ENCODE results near the gene TAF10.

Gene TAF10

GRCh38 chr11:6569706-6570105 lies 42.3 kb downstream of the TAF10 start:
- Histone ChIP-seq H3K9me3 (ENCODE audit: control insufficient read depth in 2 of 2, low read length in 2 of 2) (no peaks in the 10 kb centered on the region), H3K27ac (ENCODE audit: low read depth in 2 of 2, low read length in 2 of 2) (no peak overlapping the region), H3K27me3 (ENCODE audit: control insufficient read depth in 2 of 2, insufficient read depth in 2 of 2, low read length in 2 of 2) (no peaks in the 10 kb centered on the region), H3K9ac (ENCODE audit: low read depth in 1 of 2, low read length in 2 of 2) (no peak overlapping the region), H3K4me3 (ENCODE audit: low read length in 2 of 2) (no peak overlapping the region), H3K4me1 (ENCODE audit: control insufficient read depth in 2 of 2, insufficient read depth in 2 of 2, low read length in 2 of 2) (no peaks in the 10 kb centered on the region), H3K36me3 (ENCODE audit: control insufficient read depth in 2 of 2, insufficient read depth in 2 of 2, low read length in 2 of 2) (no peaks in the 10 kb centered on the region)

- Histone ChIP-seq H3K9me3 (ENCODE audit: control insufficient read depth in 2 of 2, low read length in 2 of 2) (no peaks in the 10 kb centered on the region), H3K36me3 (ENCODE audit: control insufficient read depth in 2 of 2, insufficient read depth in 2 of 2, low read length in 2 of 2) (no peaks in the 10 kb centered on the region), H3K9ac (ENCODE audit: low read depth in 1 of 2, low read length in 2 of 2) (no peak overlapping the region), H3K4me3 (ENCODE audit: low read length in 2 of 2) (no peak overlapping the region), H3K27me3 (ENCODE audit: control insufficient read depth in 2 of 2, insufficient read depth in 2 of 2, low read length in 2 of 2) (no peaks in the 10 kb centered on the region), H3K4me1 (ENCODE audit: control insufficient read depth in 2 of 2, insufficient read depth in 2 of 2, low read length in 2 of 2) (no peaks in the 10 kb centered on the region), H3K27ac (ENCODE audit: low read depth in 2 of 2, low read length in 2 of 2) (no peak overlapping the region)
These were observed 43.7 kb downstream of the TAF10 start for GRCh38 chr11:6568191-6568918.

GRCh38 chr11:6567371-6567745 lies 44.7 kb downstream of the TAF10 start:
- Histone ChIP-seq H3K9ac (ENCODE audit: low read depth in 1 of 2, low read length in 2 of 2) (no peak overlapping the region), H3K4me1 (ENCODE audit: control insufficient read depth in 2 of 2, insufficient read depth in 2 of 2, low read length in 2 of 2) (no peaks in the 10 kb centered on the region), H3K27ac (ENCODE audit: low read depth in 2 of 2, low read length in 2 of 2) (no peak overlapping the region), H3K4me3 (ENCODE audit: low read length in 2 of 2) (no peak overlapping the region), H3K27me3 (ENCODE audit: control insufficient read depth in 2 of 2, insufficient read depth in 2 of 2, low read length in 2 of 2) (no peaks in the 10 kb centered on the region), H3K9me3 (ENCODE audit: control insufficient read depth in 2 of 2, low read length in 2 of 2) (no peaks in the 10 kb centered on the region), H3K36me3 (ENCODE audit: control insufficient read depth in 2 of 2, insufficient read depth in 2 of 2, low read length in 2 of 2) (no peaks in the 10 kb centered on the region)

GRCh38 chr11:6566704-6567370 lies 45.2 kb downstream of the TAF10 start:
- Histone ChIP-seq H3K4me1 (ENCODE audit: control insufficient read depth in 2 of 2, insufficient read depth in 2 of 2, low read length in 2 of 2) (no peaks in the 10 kb centered on the region), H3K4me3 (ENCODE audit: low read length in 2 of 2) (no peak overlapping the region), H3K9me3 (ENCODE audit: control insufficient read depth in 2 of 2, low read length in 2 of 2) (no peaks in the 10 kb centered on the region), H3K36me3 (ENCODE audit: control insufficient read depth in 2 of 2, insufficient read depth in 2 of 2, low read length in 2 of 2) (no peaks in the 10 kb centered on the region), H3K9ac (ENCODE audit: low read depth in 1 of 2, low read length in 2 of 2) (no peak overlapping the region), H3K27ac (ENCODE audit: low read depth in 2 of 2, low read length in 2 of 2) (no peak overlapping the region), H3K27me3 (ENCODE audit: control insufficient read depth in 2 of 2, insufficient read depth in 2 of 2, low read length in 2 of 2) (no peaks in the 10 kb centered on the region)

GRCh38 chr11:6565988-6566703 lies 45.9 kb downstream of the TAF10 start:
- Histone ChIP-seq H3K27ac (ENCODE audit: low read depth in 2 of 2, low read length in 2 of 2) (no peak overlapping the region), H3K9ac (ENCODE audit: low read depth in 1 of 2, low read length in 2 of 2) (no peak overlapping the region), H3K36me3 (ENCODE audit: control insufficient read depth in 2 of 2, insufficient read depth in 2 of 2, low read length in 2 of 2) (no peaks in the 10 kb centered on the region), H3K4me3 (ENCODE audit: low read length in 2 of 2) (no peak overlapping the region), H3K9me3 (ENCODE audit: control insufficient read depth in 2 of 2, low read length in 2 of 2) (no peaks in the 10 kb centered on the region), H3K4me1 (ENCODE audit: control insufficient read depth in 2 of 2, insufficient read depth in 2 of 2, low read length in 2 of 2) (no peaks in the 10 kb centered on the region), H3K27me3 (ENCODE audit: control insufficient read depth in 2 of 2, insufficient read depth in 2 of 2, low read length in 2 of 2) (no peaks in the 10 kb centered on the region)

- H3K4me1 ChIP-seq (ENCODE audit: control insufficient read depth in 2 of 2, insufficient read depth in 2 of 2, low read length in 2 of 2) = no peaks in the 10 kb centered on the region
- H3K9me3 ChIP-seq (ENCODE audit: control insufficient read depth in 2 of 2, low read length in 2 of 2) = no peaks in the 10 kb centered on the region
- no peak overlapping the region for H3K27ac ChIP-seq (ENCODE audit: low read depth in 2 of 2, low read length in 2 of 2)
- no peak overlapping the region for H3K9ac ChIP-seq (ENCODE audit: low read depth in 1 of 2, low read length in 2 of 2)
- H3K36me3 ChIP-seq (ENCODE audit: control insufficient read depth in 2 of 2, insufficient read depth in 2 of 2, low read length in 2 of 2) = no peaks in the 10 kb centered on the region
- no peak overlapping the region for H3K4me3 ChIP-seq (ENCODE audit: low read length in 2 of 2)
- H3K27me3 ChIP-seq (ENCODE audit: control insufficient read depth in 2 of 2, insufficient read depth in 2 of 2, low read length in 2 of 2) = no peaks in the 10 kb centered on the region
These were observed 46.7 kb downstream of the TAF10 start for GRCh38 chr11:6565325-6565724.

GRCh38 chr11:6563667-6564066 lies 48.3 kb downstream of the TAF10 start:
- Histone ChIP-seq H3K27ac (ENCODE audit: low read depth in 2 of 2, low read length in 2 of 2) (no peak overlapping the region), H3K36me3 (ENCODE audit: control insufficient read depth in 2 of 2, insufficient read depth in 2 of 2, low read length in 2 of 2) (no peaks in the 10 kb centered on the region), H3K9ac (ENCODE audit: low read depth in 1 of 2, low read length in 2 of 2) (no peak overlapping the region), H3K9me3 (ENCODE audit: control insufficient read depth in 2 of 2, low read length in 2 of 2) (no peaks in the 10 kb centered on the region), H3K4me1 (ENCODE audit: control insufficient read depth in 2 of 2, insufficient read depth in 2 of 2, low read length in 2 of 2) (no peaks in the 10 kb centered on the region), H3K4me3 (ENCODE audit: low read length in 2 of 2) (no peak overlapping the region), H3K27me3 (ENCODE audit: control insufficient read depth in 2 of 2, insufficient read depth in 2 of 2, low read length in 2 of 2) (no peaks in the 10 kb centered on the region)

GRCh38 chr11:6563121-6563619 lies 48.8 kb downstream of the TAF10 start:
- Histone ChIP-seq H3K36me3 (ENCODE audit: control insufficient read depth in 2 of 2, insufficient read depth in 2 of 2, low read length in 2 of 2) (no peaks in the 10 kb centered on the region), H3K4me1 (ENCODE audit: control insufficient read depth in 2 of 2, insufficient read depth in 2 of 2, low read length in 2 of 2) (no peaks in the 10 kb centered on the region), H3K4me3 (ENCODE audit: low read length in 2 of 2) (no peak overlapping the region), H3K9me3 (ENCODE audit: control insufficient read depth in 2 of 2, low read length in 2 of 2) (no peaks in the 10 kb centered on the region), H3K27ac (ENCODE audit: low read depth in 2 of 2, low read length in 2 of 2) (no peak overlapping the region), H3K27me3 (ENCODE audit: control insufficient read depth in 2 of 2, insufficient read depth in 2 of 2, low read length in 2 of 2) (no peaks in the 10 kb centered on the region), H3K9ac (ENCODE audit: low read depth in 1 of 2, low read length in 2 of 2) (no peak overlapping the region)

GRCh38 chr11:6561288-6561687 lies 50.7 kb downstream of the TAF10 start:
- H3K9me3 ChIP-seq (ENCODE audit: control insufficient read depth in 2 of 2, low read length in 2 of 2) = no peaks in the 10 kb centered on the region
- H3K36me3 ChIP-seq (ENCODE audit: control insufficient read depth in 2 of 2, insufficient read depth in 2 of 2, low read length in 2 of 2) = no peaks in the 10 kb centered on the region
- H3K27ac ChIP-seq (ENCODE audit: low read depth in 2 of 2, low read length in 2 of 2) = no peak overlapping the region

More at GRCh38 chr11:6561288-6561687, 50.7 kb downstream of the TAF10 start:
- Histone ChIP-seq H3K4me1 (ENCODE audit: control insufficient read depth in 2 of 2, insufficient read depth in 2 of 2, low read length in 2 of 2) (no peaks in the 10 kb centered on the region), H3K4me3 (ENCODE audit: low read length in 2 of 2) (no peak overlapping the region), H3K27me3 (ENCODE audit: control insufficient read depth in 2 of 2, insufficient read depth in 2 of 2, low read length in 2 of 2) (no peaks in the 10 kb centered on the region), H3K9ac (ENCODE audit: low read depth in 1 of 2, low read length in 2 of 2) (no peak overlapping the region)
